Ovary (tissue), 9 donors: ENCODE data around the gene PCNX1. TPM values are rescaled to one million over a fixed set of nuclear protein-coding genes. Genes with fewer than 3 reads are reported as not detected.
"Not testable (repeated sequence)": the region's sequence is repeated elsewhere in the genome, so short reads cannot be mapped to it uniquely, and the experiment has no call there.

Experiments used
- DNase-seq, 5 donors: peaks; one replicate each; pipeline ENCODE4 v3.0.0-alpha.2; 2019 to 2020
- H3K27ac ChIP-seq, 2 donors: fragments of 200-600 bp; one replicate each; pipeline versions ENCODE4 v1.5.1 to v1.8.0; 2019 to 2022
- H3K27me3 ChIP-seq: fragments of 200-600 bp; one replicate; pipeline ENCODE4 v1.8.0; 2022
- H3K36me3 ChIP-seq: fragments of 200-600 bp; sonication (generic); one replicate; pipeline ENCODE4 v1.5.1; 2019
- H3K4me1 ChIP-seq: one replicate; pipeline ENCODE4 v1.8.1; 2013; ENCODE audit warnings: mild to moderate bottlenecking, moderate library complexity; ENCODE audit not compliant: insufficient read depth
- H3K4me3 ChIP-seq: fragments of 200-600 bp; sonication (generic); one replicate; pipeline ENCODE4 v1.5.1; 2017
- H3K9me3 ChIP-seq, 2 donors: fragments of 200-600 bp in 1 of 2; sonication (generic) in 1 of 2; one replicate each; pipeline versions ENCODE4 v1.5.1 to v1.8.1; 2013 to 2019; ENCODE audit warnings: mild to moderate bottlenecking in 1 of 2, moderate library complexity in 1 of 2
- CTCF ChIP-seq, 3 donors: fragments of 450-650 bp in 2 of 3; fragments of 200-600 bp in 1 of 3; IDR thresholded peaks; one replicate each; pipeline versions ENCODE4 v1.5.1 to v1.8.0; 2016 to 2022; ENCODE audit warnings: antibody characterized with exemption in 3 of 3, mild to moderate bottlenecking in 1 of 3
- EP300 ChIP-seq: sonication (generic); formaldehyde crosslinking; IDR thresholded peaks from one replicate; pipeline ENCODE4 v1.6.1; 2017; ENCODE audit warnings: antibody characterized with exemption
- POLR2A ChIP-seq: fragments of 450-650 bp; IDR thresholded peaks from one replicate; pipeline ENCODE4 v1.6.1; 2017; ENCODE audit warnings: antibody characterized with exemption, mild to moderate bottlenecking, moderate library complexity
- WGBS, 3 donors: extraction: QIAGEN DNeasy Blood & Tissue Kit in 1 of 3; methylation state at CpG; one replicate each; pipeline versions ENCODE4 v1.1.5 to v1.1.7; 2013 to 2017; 5-methylcytosine and 5-hydroxymethylcytosine counted together
- intact Hi-C, 4 donors: fragments of 100-400 bp; cut with DNase I; formaldehyde crosslinking; loops; one replicate each; pipeline versions ENCODE4 v1.11.0 to v1.15.1; 2022 to 2023
- polyA plus RNA-seq, 2 donors: library from polyadenylated mRNA; stranded (reverse); fragments of 200-250 nt in 1 of 2; fragments of 350-450 nt in 1 of 2; fragmentation: Illumina TruSeq in 1 of 2; extraction: RNeasy Lipid Tissue Mini Kit (QIAGEN cat#74804) in 1 of 2; gene quantifications; one replicate each; pipeline ENCODE4 v1.2.3, GENCODE V29; 2013 to 2014
- total RNA-seq, 7 donors: library from RNA; depleted of rRNA in 2 of 7; stranded (reverse); fragments of >200 nt in 2 of 7; fragmentation: NEBNext Ultra II Directional in 3 of 7; extraction: Animal tissue kit (Norgen Biotek cat#: 25700) in 3 of 7; gene quantifications; one replicate each; pipeline versions ENCODE4 v1.1.0 to v1.2.4, GENCODE V29; 2016 to 2023
- donor health status: DM: no; HTN: no; CAD: no; lungs with moderate emphysema.
- donor health status: DM: no; HTN: no; CAD: no.
- donor health status: Bipolar disorder and iron deficiency.
- donor health status: DM: yes; HTN: yes; CAD: no.
- donor health status: DM: no; HTN: no; CAD: no.
- donor health status: DM: yes; HTN: yes; CAD: no.

PCNX1 gene
- total and polyA plus RNA-seq, 9 donors: 13.3 to 101 (median 69.5) TPM

DNA sequence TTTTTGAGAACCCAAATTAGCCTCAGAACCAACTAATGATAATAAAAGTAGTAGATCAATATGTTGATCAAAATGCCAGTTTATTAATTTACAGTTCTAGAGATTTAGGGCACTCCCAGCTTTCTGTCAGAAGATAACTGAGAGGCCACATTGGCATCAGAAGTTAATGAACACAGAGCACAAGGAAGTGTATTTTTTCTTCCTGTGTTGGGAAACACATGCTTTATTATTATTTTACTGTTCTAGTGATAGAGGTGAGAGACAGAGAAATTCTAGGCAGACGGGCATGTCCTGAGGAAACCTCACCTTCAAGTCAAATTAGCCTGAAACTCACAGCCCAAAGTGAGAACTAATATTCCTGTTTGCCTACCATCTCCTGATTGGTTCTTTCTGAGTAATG is 213.7 kb downstream of the PCNX1 start:
- Histone ChIP-seq H3K4me3 (no peak overlapping the region), H3K27me3 (no peaks in the 10 kb centered on the region), H3K4me1 (no peaks in the 10 kb centered on the region), H3K27ac (no peak overlapping the region), H3K9me3 (no peaks in the 10 kb centered on the region), H3K36me3 (no peaks in the 10 kb centered on the region)
- 77 to 83% (median 83%) methylated on average over 1 of the region's 1 CpG for WGBS, 3 donors
- TF ChIP-seq CTCF (IDR thresholded peaks at IDR 0.05): no peak
- TF ChIP-seq POLR2A: no peak
- no peak for TF ChIP-seq EP300
- intact Hi-C loops: no loop called here
- DNase-seq: no peak

GRCh38 chr14:71121711-71122110 is 214.5 kb downstream of the PCNX1 start:
- no peak for DNase-seq
- Histone ChIP-seq H3K4me1 (no peaks in the 10 kb centered on the region), H3K36me3 (no peaks in the 10 kb centered on the region), H3K27ac (no peak overlapping the region), H3K9me3 (no peaks in the 10 kb centered on the region), H3K4me3 (no peak overlapping the region), H3K27me3 (no peaks in the 10 kb centered on the region)
- intact Hi-C loops: no loop called here
- WGBS, 3 donors: 90 to 92% (median 90%) methylated on average over 5 of the region's 5 CpGs
- no peak for TF ChIP-seq POLR2A
- TF ChIP-seq CTCF (IDR thresholded peaks at IDR 0.05): no peak
- no peak for TF ChIP-seq EP300

DNA sequence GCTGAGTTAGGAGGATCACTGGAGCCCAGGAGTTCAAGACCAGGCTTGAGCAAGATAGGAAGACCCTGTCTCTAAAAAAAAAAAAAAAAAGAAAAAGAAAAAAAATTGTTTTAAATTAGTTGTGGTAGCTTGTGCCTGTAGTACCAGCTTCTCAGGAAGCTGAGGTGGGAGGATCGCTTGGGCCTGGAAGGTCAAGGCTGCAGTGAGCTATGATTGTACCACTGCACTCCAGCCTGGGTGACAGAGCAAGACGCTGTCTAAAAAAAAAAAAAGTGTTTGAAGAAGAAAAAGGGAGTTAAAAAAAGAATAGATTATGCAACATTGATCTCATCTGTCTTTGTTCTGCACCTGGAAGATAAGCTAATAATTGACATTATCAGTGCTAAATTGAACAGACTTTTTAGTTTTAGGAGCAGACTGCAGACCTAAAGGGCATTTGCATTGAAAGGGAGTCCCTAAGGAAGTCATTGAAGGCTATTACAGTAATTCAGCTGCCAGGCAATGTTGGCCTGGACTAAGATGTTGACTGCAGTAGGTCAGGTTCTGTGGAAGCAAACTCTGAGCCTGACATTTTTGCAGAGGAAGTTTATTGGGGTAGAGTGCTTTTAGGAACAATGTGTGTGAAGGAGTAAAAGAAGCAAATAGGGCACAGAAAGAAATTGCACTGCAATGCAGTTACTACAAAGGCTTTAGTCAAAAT is 215.8 kb downstream of the PCNX1 start:
- H3K4me3 ChIP-seq: no peak overlapping the region
- H3K27ac ChIP-seq: no peak overlapping the region
- no peaks in the 10 kb centered on the region for H3K9me3 ChIP-seq
- WGBS, 3 donors: 39 to 63% (median 41%) methylated on average over 2 of the region's 2 CpGs
- H3K4me1 ChIP-seq: no peaks in the 10 kb centered on the region
- no peaks in the 10 kb centered on the region for H3K27me3 ChIP-seq
- DNase-seq: no peak
- intact Hi-C loops: no loop called here
- no peaks in the 10 kb centered on the region for H3K36me3 ChIP-seq
- TF ChIP-seq EP300: no peak
- TF ChIP-seq POLR2A: no peak
- no peak for TF ChIP-seq CTCF (IDR thresholded peaks at IDR 0.05)

DNA sequence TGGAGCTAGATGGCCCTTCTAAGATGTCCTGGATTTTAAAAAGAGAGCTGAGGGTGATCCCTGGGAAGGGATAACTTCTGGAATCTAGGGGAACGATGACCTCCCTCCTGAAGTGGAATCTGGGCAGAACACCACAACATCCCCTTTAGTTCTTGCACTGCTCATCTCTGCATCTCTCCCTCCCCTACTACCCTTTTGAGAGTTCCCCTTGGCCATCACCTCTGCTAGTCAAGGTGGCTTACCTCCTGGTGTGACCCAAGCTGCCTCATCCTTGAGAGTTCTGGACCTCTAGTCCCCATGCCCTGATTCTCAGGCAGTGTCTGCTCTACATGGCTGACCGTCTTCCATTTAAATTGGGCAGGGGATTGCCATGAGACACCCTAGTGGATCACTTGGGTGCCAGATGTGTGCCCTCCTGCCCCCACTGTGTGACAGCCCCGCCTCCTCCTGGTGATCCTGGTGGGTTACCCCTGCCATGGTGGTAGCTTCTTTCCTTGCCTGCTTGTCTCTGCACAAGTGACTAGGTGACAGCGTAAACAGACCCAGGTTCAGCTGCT is 216.4 kb downstream of the PCNX1 start:
- intact Hi-C loops: no loop called here
- Histone ChIP-seq H3K27me3 (no peaks in the 10 kb centered on the region), H3K27ac (no peak overlapping the region), H3K36me3 (no peaks in the 10 kb centered on the region), H3K4me3 (no peak overlapping the region), H3K9me3 (no peaks in the 10 kb centered on the region), H3K4me1 (no peaks in the 10 kb centered on the region)
- no peak for DNase-seq
- WGBS, 3 donors: 93 to 99% (median 98%) methylated on average over 4 of the region's 4 CpGs
- TF ChIP-seq EP300 (no peak), CTCF (IDR thresholded peaks at IDR 0.05) (no peak), POLR2A (no peak)

DNA sequence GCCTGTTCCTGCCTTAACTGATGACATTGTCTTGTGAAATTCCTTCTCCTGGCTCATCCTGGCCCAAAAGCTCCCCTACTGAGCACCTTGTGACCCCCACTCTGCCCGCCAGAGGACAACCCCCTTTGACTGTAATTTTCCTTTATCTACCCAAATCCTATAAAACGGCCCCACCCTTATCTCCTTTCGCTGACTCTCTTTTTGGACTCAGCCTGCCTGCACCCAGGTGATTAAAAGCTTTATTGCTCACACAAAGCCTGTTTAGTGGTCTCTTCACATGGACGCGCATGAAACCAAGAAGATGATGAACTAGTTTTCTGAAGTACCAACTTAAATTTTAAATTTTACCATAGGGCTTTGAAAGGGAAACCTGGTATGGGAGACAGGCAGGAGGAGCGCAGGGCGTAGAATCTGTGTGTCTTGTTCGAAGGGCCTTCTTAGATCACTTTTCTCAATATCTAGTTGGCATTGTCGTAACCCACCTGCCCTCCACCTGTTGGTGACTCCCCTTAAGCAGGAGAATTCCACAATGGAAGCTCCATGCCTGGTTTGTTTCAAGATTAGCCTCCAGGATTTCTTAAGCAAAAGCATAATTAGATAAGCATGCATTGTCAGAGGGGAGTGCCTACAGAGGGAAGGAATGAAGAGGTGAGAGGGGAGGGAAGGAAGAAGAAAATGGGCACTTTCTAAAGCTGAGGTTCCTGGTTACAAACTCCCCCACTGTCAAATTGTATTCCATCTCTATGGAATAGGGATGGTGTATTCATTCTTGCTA is 222.6 kb downstream of the PCNX1 start:
- H3K9me3 ChIP-seq, H3K27me3 ChIP-seq, DNase-seq, H3K4me1 ChIP-seq, H3K36me3 ChIP-seq, H3K27ac ChIP-seq, H3K4me3 ChIP-seq, intact Hi-C loops: not testable (repeated sequence)
- whole genome bisulfite sequencing, 3 donors: 90 to 93% (median 91%) methylated on average over 9 of the region's 9 CpGs
